Activated T-helper 17 cell treated with anti-CD3 and anti-CD28 coated beads, Interleukin-2, amount 50 U/mL, for 72 hours (primary cell): ENCODE data around the gene SLC12A2. TPM values are rescaled to one million over a fixed set of nuclear protein-coding genes. Genes with fewer than 3 reads are reported as not detected.

Experiments
- ATAC-seq: fragments of 150-1000 bp; cut with Tn5 transposase; replicated peaks from 2 replicates; pipeline ENCODE4 v1.10.0; 2021; ENCODE audit warnings: mild to moderate bottlenecking, moderate library complexity
- H3K27ac Mint-ChIP-seq: one replicate; pipeline ENCODE4 v1.8.0; 2022; ENCODE audit warnings: mixed read lengths
- H3K27me3 Mint-ChIP-seq: one replicate; pipeline ENCODE4 v1.8.0; 2022; ENCODE audit warnings: mixed read lengths
- H3K36me3 Mint-ChIP-seq: one replicate; pipeline ENCODE4 v1.8.0; 2022; ENCODE audit warnings: low read depth, mild to moderate bottlenecking, mixed read lengths
- H3K4me1 Mint-ChIP-seq: one replicate; pipeline ENCODE4 v1.8.0; 2022; ENCODE audit warnings: mixed read lengths
- H3K4me3 Mint-ChIP-seq: one replicate; pipeline ENCODE4 v1.8.0; 2022; ENCODE audit warnings: mild to moderate bottlenecking, mixed read lengths
- H3K9me3 Mint-ChIP-seq: one replicate; pipeline ENCODE4 v1.8.0; 2022; ENCODE audit warnings: mixed read lengths
- total RNA-seq, 2 donors: library from RNA; stranded (reverse); gene quantifications; one replicate each; pipeline ENCODE4 v1.2.3, GENCODE V29; 2022

SLC12A2 gene
- total RNA-seq, result 10 to 100 TPM in 1 of 2 donors, 1 to 10 TPM in 1; 9.7 to 30.3 TPM

GRCh38 chr5:128083033-128083810, at the start of gene SLC12A2:
Gene SLC12A2 (plus strand): TSS chr5:128083766. CDS start chr5:128083955, 189 bp downstream.
- H3K4me3 Mint-ChIP-seq, result peak within 1 kb of the TSS; percentile 89
- no peaks in the 10 kb centered on the region for H3K27me3 Mint-ChIP-seq
- H3K27ac Mint-ChIP-seq, result peak within 1 kb of the TSS; percentile 92
- ATAC-seq, result peak; percentile 76
- H3K4me1 Mint-ChIP-seq, result peaks cover 44% of the 10 kb centered on the region
- H3K36me3 Mint-ChIP-seq, result peaks cover 11% of the 10 kb centered on the region
- no peaks in the 10 kb centered on the region for H3K9me3 Mint-ChIP-seq

GRCh38 chr5:128035689-128036088, 47.9 kb upstream of the SLC12A2 start:
- H3K36me3 Mint-ChIP-seq, result peaks cover 5% of the 10 kb centered on the region
- ATAC-seq, result no peak
- H3K4me1 Mint-ChIP-seq, result no peaks in the 10 kb centered on the region
- H3K9me3 Mint-ChIP-seq, result no peaks in the 10 kb centered on the region
- H3K27ac Mint-ChIP-seq, result no peak overlapping the region
- no peaks in the 10 kb centered on the region for H3K27me3 Mint-ChIP-seq
- H3K4me3 Mint-ChIP-seq, result no peak overlapping the region

- ATAC-seq, result no peak
- Mint-ChIP-seq H3K36me3 (peaks cover 5% of the 10 kb centered on the region), H3K4me3 (no peak overlapping the region), H3K27me3 (no peaks in the 10 kb centered on the region), H3K4me1 (peaks cover 3% of the 10 kb centered on the region), H3K27ac (no peak overlapping the region), H3K9me3 (no peaks in the 10 kb centered on the region)
Observed at GRCh38 chr5:128036950-128037349, 46.6 kb upstream of the SLC12A2 start.

- ATAC-seq, result no peak
- Mint-ChIP-seq H3K27me3 (no peaks in the 10 kb centered on the region), H3K4me3 (no peak overlapping the region), H3K4me1 (peaks cover 3% of the 10 kb centered on the region), H3K27ac (no peak overlapping the region), H3K9me3 (no peaks in the 10 kb centered on the region), H3K36me3 (peaks cover 10% of the 10 kb centered on the region)
Observed at GRCh38 chr5:128038643-128039042, 44.9 kb upstream of the SLC12A2 start.

GRCh38 chr5:128040927-128041326, 42.6 kb upstream of the SLC12A2 start:
- H3K4me1 Mint-ChIP-seq, result peaks cover 3% of the 10 kb centered on the region

GRCh38 chr5:128052780-128053179, 30.8 kb upstream of the SLC12A2 start:
- H3K4me1 Mint-ChIP-seq, result peaks cover 4% of the 10 kb centered on the region
- no peaks in the 10 kb centered on the region for H3K27me3 Mint-ChIP-seq
- no peaks in the 10 kb centered on the region for H3K9me3 Mint-ChIP-seq
- H3K27ac Mint-ChIP-seq, result no peak overlapping the region
- H3K4me3 Mint-ChIP-seq, result no peak overlapping the region
- H3K36me3 Mint-ChIP-seq, result peaks cover 36% of the 10 kb centered on the region
- ATAC-seq, result no peak

More at GRCh38 chr5:128040927-128041326, 42.6 kb upstream of the SLC12A2 start:
- Mint-ChIP-seq H3K4me3 (no peak overlapping the region), H3K9me3 (no peaks in the 10 kb centered on the region), H3K27ac (no peak overlapping the region), H3K36me3 (peaks cover 5% of the 10 kb centered on the region), H3K27me3 (no peaks in the 10 kb centered on the region)
- ATAC-seq, result no peak

- Mint-ChIP-seq H3K36me3 (peaks cover 30% of the 10 kb centered on the region), H3K4me1 (peaks cover 1% of the 10 kb centered on the region), H3K27ac (no peak overlapping the region), H3K27me3 (no peaks in the 10 kb centered on the region), H3K4me3 (no peak overlapping the region), H3K9me3 (no peaks in the 10 kb centered on the region)
- no peak for ATAC-seq
Observed at GRCh38 chr5:128053291-128053954, 30.1 kb upstream of the SLC12A2 start.

GRCh38 chr5:128060644-128061385, 22.8 kb upstream of the SLC12A2 start:
- H3K9me3 Mint-ChIP-seq, result no peaks in the 10 kb centered on the region
- ATAC-seq, result no peak

GRCh38 chr5:128062172-128062746, 21.3 kb upstream of the SLC12A2 start:
- no peak for ATAC-seq
- no peaks in the 10 kb centered on the region for H3K36me3 Mint-ChIP-seq
- H3K4me3 Mint-ChIP-seq, result no peak overlapping the region
- no peaks in the 10 kb centered on the region for H3K4me1 Mint-ChIP-seq
- H3K27me3 Mint-ChIP-seq, result no peaks in the 10 kb centered on the region
- H3K27ac Mint-ChIP-seq, result no peak overlapping the region
- no peaks in the 10 kb centered on the region for H3K9me3 Mint-ChIP-seq

More at GRCh38 chr5:128060644-128061385, 22.8 kb upstream of the SLC12A2 start:
- Mint-ChIP-seq H3K36me3 (peaks cover 8% of the 10 kb centered on the region), H3K4me3 (no peak overlapping the region), H3K27me3 (no peaks in the 10 kb centered on the region), H3K27ac (no peak overlapping the region), H3K4me1 (no peaks in the 10 kb centered on the region)

- Mint-ChIP-seq H3K36me3 (no peaks in the 10 kb centered on the region), H3K27me3 (no peaks in the 10 kb centered on the region), H3K9me3 (no peaks in the 10 kb centered on the region), H3K27ac (no peak overlapping the region), H3K4me3 (no peak overlapping the region), H3K4me1 (no peaks in the 10 kb centered on the region)
- no peak for ATAC-seq
Observed at GRCh38 chr5:128074171-128074570, 9.4 kb upstream of the SLC12A2 start.

GRCh38 chr5:128074953-128075352, 8.6 kb upstream of the SLC12A2 start:
- peaks cover 1% of the 10 kb centered on the region for H3K4me1 Mint-ChIP-seq
- no peak overlapping the region for H3K4me3 Mint-ChIP-seq
- H3K36me3 Mint-ChIP-seq, result no peaks in the 10 kb centered on the region
- H3K9me3 Mint-ChIP-seq, result no peaks in the 10 kb centered on the region
- no peaks in the 10 kb centered on the region for H3K27me3 Mint-ChIP-seq
- H3K27ac Mint-ChIP-seq, result no peak overlapping the region
- no peak for ATAC-seq

- Mint-ChIP-seq H3K36me3 (no peaks in the 10 kb centered on the region), H3K4me3 (no peak overlapping the region), H3K9me3 (no peaks in the 10 kb centered on the region), H3K4me1 (peaks cover 19% of the 10 kb centered on the region), H3K27me3 (no peaks in the 10 kb centered on the region), H3K27ac (no peak overlapping the region)
- no peak for ATAC-seq
Observed at GRCh38 chr5:128077526-128077925, 6.0 kb upstream of the SLC12A2 start.

- H3K36me3 Mint-ChIP-seq, result peaks cover 4% of the 10 kb centered on the region
- peak overlapping the region; percentile 92 for H3K27ac Mint-ChIP-seq
- H3K27me3 Mint-ChIP-seq, result no peaks in the 10 kb centered on the region
- H3K4me1 Mint-ChIP-seq, result peaks cover 30% of the 10 kb centered on the region
- ATAC-seq, result no peak
- H3K4me3 Mint-ChIP-seq, result peak overlapping the region; percentile 89
- H3K9me3 Mint-ChIP-seq, result no peaks in the 10 kb centered on the region
Observed at GRCh38 chr5:128081111-128081851, 2.3 kb upstream of the SLC12A2 start.
